ENCODE measurements around the gene TRIB2.

GRCh38 chr2:12688091-12688490 is 28.6 kb upstream of the TRIB2 start:
- TF ChIP-seq EZH2 (IDR thresholded peaks at IDR 0.05) (no peak), POLR2AphosphoS5 (IDR thresholded peaks at IDR 0.05; ENCODE audit: borderline replicate concordance, low read depth, low read length) (no peak)
